ENCODE results near the gene SMC6.

GRCh38 chr2:17617955-17618354 lies 135.7 kb downstream of the SMC6 start:
- TF ChIP-seq POLR2AphosphoS5 (IDR thresholded peaks at IDR 0.05) (no peak), EP300 (IDR thresholded peaks at IDR 0.05; ENCODE audit: low read depth) (no peak), POLR2A (IDR thresholded peaks at IDR 0.05) (no peak)
- TF ChIP-seq, protein P1, sequence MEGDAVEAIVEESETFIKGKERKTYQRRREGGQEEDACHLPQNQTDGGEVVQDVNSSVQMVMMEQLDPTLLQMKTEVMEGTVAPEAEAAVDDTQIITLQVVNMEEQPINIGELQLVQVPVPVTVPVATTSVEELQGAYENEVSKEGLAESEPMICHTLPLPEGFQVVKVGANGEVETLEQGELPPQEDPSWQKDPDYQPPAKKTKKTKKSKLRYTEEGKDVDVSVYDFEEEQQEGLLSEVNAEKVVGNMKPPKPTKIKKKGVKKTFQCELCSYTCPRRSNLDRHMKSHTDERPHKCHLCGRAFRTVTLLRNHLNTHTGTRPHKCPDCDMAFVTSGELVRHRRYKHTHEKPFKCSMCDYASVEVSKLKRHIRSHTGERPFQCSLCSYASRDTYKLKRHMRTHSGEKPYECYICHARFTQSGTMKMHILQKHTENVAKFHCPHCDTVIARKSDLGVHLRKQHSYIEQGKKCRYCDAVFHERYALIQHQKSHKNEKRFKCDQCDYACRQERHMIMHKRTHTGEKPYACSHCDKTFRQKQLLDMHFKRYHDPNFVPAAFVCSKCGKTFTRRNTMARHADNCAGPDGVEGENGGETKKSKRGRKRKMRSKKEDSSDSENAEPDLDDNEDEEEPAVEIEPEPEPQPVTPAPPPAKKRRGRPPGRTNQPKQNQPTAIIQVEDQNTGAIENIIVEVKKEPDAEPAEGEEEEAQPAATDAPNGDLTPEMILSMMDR (IDR thresholded peaks at IDR 0.05): no peak

All from transverse colon (tissue), 4 donors.